Superior temporal gyrus (tissue), 1 donor: ENCODE measurements around the gene ZNF586.
A peak's percentile ranks its signal among the peaks of the same experiment; 100 is the strongest.
"Not testable (repeated sequence)": the region's sequence is repeated elsewhere in the genome, so short reads cannot be mapped to it uniquely, and the experiment has no call there.

ENCODE experiments used
- DNase-seq: peaks from one replicate; pipeline ENCODE4 v3.0.0-alpha.2; 2016; ENCODE audit errors: extremely low spot score

Gene ZNF586

DNA sequence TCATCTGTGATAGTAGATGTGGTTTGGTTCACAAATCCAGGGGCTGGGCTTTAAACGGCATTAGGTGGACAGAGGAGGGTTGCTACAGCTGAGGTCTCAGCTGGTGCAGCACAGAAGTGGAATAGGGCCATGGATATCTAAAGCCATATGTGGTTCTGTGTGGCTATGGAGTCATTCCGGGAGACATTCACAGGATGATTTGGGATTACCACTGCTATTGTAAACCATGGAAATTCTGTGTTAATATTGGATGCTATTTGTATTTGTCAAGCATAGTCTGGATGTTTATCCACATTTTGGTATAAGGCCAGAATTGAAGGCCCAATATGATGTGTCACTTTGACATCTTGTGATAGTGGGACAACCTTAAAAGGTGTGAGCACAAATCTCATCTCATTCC, 53.7 kb downstream of the ZNF586 start:
- DNase-seq = not testable (repeated sequence)

DNA sequence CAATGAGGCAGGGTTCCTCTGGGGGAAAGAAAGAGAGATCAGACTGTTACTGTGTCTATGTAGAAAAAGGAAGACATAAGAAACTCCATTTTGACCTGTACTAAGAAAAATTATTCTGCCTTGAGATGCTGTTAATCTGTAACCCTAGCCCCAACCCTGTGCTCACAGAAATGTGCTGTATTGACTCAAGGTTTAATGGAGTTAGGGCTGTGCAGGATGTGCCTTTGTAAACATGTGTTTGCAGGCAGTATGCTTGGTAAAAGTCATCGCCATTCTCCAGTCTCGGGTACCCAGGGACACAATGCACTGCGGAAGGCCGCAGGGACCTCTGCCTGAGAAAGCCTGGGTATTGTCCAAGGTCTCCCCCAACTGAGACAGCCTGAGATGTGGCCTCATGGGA, 54.1 kb downstream of the ZNF586 start:
- not testable (repeated sequence) for DNase-seq

DNA sequence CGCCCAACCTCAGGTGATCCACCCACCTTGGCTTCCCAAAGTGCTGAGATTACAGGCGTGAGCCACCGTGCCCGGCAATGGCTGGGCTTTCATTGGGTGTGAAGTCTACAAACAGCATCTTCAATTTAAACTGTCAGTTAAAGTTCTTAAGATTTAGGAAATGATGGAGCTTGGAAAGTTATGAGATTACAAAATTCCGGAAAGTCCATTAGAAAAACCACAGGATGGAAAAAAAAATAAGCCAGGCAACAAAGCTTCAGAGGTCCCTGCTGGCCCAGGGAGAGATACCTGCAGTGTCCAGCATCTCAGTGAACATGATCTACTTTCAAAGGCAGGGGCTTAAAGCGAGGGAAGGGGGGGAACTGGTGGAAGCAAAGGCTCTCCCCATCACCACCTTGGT, 56.0 kb downstream of the ZNF586 start:
- DNase-seq = no peak

DNA sequence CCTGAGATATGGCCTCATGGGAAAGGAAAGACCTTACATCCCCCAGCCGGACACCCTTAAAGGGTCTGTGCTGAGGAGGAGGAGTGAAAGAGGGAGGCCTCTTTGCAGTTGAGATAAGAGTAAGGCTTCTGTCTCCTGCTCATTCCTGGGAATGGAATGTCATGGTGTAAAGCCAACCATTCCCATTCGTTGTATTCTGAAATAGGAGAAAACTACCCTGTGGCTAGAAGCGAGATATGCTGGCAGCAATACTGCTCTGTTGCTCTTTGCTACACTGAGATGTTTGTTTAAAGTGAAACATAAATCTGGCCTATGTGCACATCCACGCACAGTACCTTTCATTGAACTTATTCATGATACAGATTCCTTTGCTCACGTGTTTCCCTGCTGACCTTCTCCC, 59.8 kb downstream of the ZNF586 start:
- no peak for DNase-seq

DNA sequence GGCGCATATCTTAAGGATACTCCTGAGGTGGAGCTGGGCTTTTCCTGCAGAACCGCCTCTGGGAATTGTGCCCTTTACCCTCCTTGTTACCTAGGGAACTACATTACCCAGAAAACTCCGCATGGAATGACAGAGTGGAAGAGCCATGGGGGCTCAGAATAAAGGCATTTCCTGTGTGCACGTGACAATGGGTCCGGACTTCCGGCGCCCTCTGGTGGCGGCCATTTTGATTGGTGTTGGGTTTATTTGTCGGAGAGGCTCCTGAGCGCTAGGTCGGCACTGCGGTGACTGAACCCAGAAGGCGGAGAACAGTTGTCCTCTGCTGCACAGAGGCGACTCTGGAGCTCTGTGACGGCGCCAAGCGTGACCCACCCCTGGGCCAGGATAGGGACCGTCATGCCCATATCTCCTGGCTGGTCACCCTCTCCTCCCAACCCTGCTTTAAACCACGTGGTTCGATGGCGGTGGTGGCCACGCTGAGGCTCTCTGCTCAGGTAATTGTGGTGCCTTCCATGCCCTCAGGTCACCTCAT, 60.7 kb downstream of the ZNF586 start, which contains the start of gene ZNF587B:
Gene ZNF587B, plus strand, starts transcription at position 229 of the 532 bp plus-strand sequence. Its CDS starts 230 bp downstream, at position 459.
- DNase-seq = peak; percentile 79
